Measurements from ENCODE around the gene LEMD1. TPM values are rescaled to one million over a fixed set of nuclear protein-coding genes. Genes with fewer than 3 reads are reported as not detected.
A peak's percentile ranks its signal among the peaks of the same experiment; 100 is the strongest.

The LEMD1 gene
- total RNA-seq, 1 donor, result not detected

DNA sequence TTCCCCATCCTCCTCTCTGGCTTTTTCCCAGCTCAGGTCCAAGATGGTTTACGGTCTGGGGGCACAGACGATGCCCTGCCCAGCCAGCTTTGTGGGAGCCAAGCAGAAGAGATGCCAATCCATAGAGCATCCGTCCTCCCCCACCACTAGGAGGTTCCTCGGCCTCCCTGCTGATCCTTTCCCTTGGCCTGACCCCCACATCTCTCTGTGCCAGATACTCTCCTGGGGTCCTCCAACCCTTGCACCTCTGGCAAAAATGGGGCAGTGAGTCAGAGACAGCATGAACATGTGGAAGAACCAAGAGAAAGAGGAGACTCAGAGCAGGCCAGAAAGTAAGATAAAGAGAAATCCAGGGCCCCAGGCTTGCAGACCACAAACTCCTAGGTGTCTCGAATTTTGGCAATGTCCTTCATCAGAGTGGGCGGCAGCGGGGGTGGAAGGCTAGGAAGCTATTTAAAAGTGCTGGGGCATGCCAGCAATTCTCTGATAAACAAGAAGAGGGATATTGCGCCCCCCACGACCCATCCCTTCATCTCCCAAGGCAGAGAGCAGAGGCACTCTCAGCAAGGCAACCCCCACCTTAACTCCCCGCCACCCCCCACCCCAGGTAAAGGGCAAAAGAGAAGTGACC, 22.6 kb upstream of the LEMD1 start:
- Histone ChIP-seq H3K9me3 (ENCODE audit: low read depth, low read length) (no peaks in the 10 kb centered on the region), H3K4me1 (ENCODE audit: insufficient read depth, low read length) (peaks cover 3% of the 10 kb centered on the region), H3K36me3 (ENCODE audit: insufficient read depth, low read length) (no peaks in the 10 kb centered on the region), H4K20me1 (ENCODE audit: insufficient read depth, low read length) (no peaks in the 10 kb centered on the region), H3K4me2 (ENCODE audit: insufficient read depth, low read length) (no peak overlapping the region), H2AFZ (ENCODE audit: low read length) (no peak overlapping the region), H3K4me3 (ENCODE audit: insufficient read depth, low read length) (no peak overlapping the region), H3K27ac (ENCODE audit: low read depth, low read length) (no peak overlapping the region), H3K27me3 (ENCODE audit: insufficient read depth, low read length) (peaks cover 44% of the 10 kb centered on the region), H3K79me2 (ENCODE audit: insufficient read depth, low read length) (no peaks in the 10 kb centered on the region)
- DNase-seq (ENCODE audit: insufficient read length, low spot score, missing footprints), result no peak
- TF ChIP-seq, protein P1, sequence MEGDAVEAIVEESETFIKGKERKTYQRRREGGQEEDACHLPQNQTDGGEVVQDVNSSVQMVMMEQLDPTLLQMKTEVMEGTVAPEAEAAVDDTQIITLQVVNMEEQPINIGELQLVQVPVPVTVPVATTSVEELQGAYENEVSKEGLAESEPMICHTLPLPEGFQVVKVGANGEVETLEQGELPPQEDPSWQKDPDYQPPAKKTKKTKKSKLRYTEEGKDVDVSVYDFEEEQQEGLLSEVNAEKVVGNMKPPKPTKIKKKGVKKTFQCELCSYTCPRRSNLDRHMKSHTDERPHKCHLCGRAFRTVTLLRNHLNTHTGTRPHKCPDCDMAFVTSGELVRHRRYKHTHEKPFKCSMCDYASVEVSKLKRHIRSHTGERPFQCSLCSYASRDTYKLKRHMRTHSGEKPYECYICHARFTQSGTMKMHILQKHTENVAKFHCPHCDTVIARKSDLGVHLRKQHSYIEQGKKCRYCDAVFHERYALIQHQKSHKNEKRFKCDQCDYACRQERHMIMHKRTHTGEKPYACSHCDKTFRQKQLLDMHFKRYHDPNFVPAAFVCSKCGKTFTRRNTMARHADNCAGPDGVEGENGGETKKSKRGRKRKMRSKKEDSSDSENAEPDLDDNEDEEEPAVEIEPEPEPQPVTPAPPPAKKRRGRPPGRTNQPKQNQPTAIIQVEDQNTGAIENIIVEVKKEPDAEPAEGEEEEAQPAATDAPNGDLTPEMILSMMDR (IDR thresholded peaks at IDR 0.05; ENCODE audit: extremely low read depth, low read depth, low read length), result no peak

DNA sequence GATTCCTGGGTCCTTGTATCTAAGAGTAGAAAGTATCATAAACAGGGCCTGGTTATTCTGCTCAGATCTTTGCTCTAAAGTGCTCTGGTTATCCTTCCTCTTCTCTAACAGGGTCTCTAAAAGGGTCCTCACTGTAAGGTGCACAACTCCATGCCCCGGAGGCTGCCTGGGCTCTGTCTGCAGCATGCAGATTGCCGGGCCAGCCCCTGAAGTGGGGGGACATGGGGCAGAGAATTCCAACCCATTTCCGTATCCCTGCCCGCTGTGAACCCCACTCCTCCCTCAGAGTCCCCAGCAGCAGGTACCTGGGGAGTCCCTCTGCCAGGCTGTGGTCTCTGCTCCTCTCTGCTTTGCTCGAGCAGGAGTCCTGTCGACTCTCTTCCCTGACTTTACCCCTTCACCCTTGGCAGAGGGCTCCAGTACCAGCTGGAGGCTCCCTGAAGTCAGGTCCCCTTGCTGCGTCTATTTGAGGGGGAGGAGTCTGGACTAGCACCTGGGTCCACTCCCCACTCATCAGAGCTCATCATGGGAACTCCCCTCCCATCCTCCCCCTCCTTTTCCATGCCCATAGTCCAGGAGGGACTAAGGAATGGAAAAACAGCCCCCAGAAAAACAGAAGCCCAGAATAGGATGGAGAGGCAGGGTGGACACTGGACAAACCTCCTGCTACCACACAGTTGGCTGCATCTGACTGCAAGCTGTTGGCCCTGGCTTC, 21.9 kb upstream of the LEMD1 start:
- Histone ChIP-seq H3K79me2 (ENCODE audit: insufficient read depth, low read length) (no peaks in the 10 kb centered on the region), H2AFZ (ENCODE audit: low read length) (no peak overlapping the region), H3K4me3 (ENCODE audit: insufficient read depth, low read length) (no peak overlapping the region), H3K9me3 (ENCODE audit: low read depth, low read length) (no peaks in the 10 kb centered on the region), H4K20me1 (ENCODE audit: insufficient read depth, low read length) (no peaks in the 10 kb centered on the region), H3K4me2 (ENCODE audit: insufficient read depth, low read length) (no peak overlapping the region), H3K36me3 (ENCODE audit: insufficient read depth, low read length) (no peaks in the 10 kb centered on the region), H3K27ac (ENCODE audit: low read depth, low read length) (no peak overlapping the region), H3K27me3 (ENCODE audit: insufficient read depth, low read length) (peaks cover 51% of the 10 kb centered on the region), H3K4me1 (ENCODE audit: insufficient read depth, low read length) (no peaks in the 10 kb centered on the region)
- TF ChIP-seq, protein P1 (IDR thresholded peaks at IDR 0.05; ENCODE audit: extremely low read depth, low read depth, low read length), result no peak
- no peak for DNase-seq (ENCODE audit: insufficient read length, low spot score, missing footprints)

DNA sequence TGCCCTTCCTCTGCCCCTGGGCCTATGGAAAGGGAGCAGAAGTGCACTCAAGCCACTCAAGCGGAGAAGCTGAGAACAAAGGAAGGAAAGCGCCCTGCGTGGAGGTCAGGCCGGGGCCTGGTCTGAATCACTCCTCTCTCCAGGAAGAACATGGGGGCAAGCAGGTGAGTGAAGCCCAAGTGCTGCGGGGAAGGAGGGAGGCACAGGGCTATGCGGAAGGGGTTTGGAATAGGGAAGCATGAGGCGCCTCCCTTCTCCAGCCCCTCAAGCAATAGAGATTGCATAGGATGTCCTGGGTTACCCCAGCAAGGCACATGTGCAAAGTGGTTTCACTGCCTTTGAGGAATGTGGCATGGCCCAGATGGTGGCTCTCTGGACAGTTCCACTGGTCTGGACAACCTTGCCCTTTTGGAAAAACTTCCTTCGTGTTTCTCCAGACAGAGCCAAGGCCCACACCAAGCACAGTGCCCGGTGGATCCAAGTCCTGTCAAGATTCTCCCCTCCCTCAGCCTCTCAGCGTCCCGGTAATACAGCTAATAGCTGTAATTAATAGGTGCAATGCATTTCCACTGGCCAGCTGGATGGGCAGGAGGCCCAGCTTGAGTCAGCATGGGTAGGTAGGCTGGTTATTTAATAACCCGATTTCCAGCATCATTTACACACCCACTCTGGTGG, 20.3 kb upstream of the LEMD1 start:
- H3K36me3 ChIP-seq (ENCODE audit: insufficient read depth, low read length), result no peaks in the 10 kb centered on the region
- H4K20me1 ChIP-seq (ENCODE audit: insufficient read depth, low read length), result peaks cover 6% of the 10 kb centered on the region
- no peaks in the 10 kb centered on the region for H3K9me3 ChIP-seq (ENCODE audit: low read depth, low read length)
- TF ChIP-seq, protein P1 (IDR thresholded peaks at IDR 0.05; ENCODE audit: extremely low read depth, low read depth, low read length), result no peak
- no peaks in the 10 kb centered on the region for H3K79me2 ChIP-seq (ENCODE audit: insufficient read depth, low read length)
- H3K4me1 ChIP-seq (ENCODE audit: insufficient read depth, low read length), result no peaks in the 10 kb centered on the region
- H3K4me2 ChIP-seq (ENCODE audit: insufficient read depth, low read length), result no peak overlapping the region
- peaks cover 52% of the 10 kb centered on the region for H3K27me3 ChIP-seq (ENCODE audit: insufficient read depth, low read length)
- no peak overlapping the region for H2AFZ ChIP-seq (ENCODE audit: low read length)
- peak; percentile 66 for DNase-seq (ENCODE audit: insufficient read length, low spot score, missing footprints)
- no peak overlapping the region for H3K27ac ChIP-seq (ENCODE audit: low read depth, low read length)
- no peak overlapping the region for H3K4me3 ChIP-seq (ENCODE audit: insufficient read depth, low read length)

DNA sequence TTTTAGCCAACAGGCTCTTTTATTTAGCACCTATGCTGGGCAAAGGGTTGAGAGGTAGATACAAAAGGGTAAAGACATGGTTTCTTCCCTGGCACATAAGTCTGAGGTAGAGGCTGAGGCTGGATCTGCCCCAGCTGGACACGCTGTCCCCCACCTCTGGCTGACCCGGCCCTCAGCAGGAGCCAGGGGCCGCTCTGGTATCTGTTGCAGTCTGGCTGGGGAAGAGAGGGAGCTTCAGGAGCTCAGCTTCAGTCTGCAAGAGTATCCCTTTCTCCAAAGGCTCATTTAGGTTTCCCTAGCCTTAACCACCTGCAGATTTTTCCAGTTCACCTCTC, 19.8 kb upstream of the LEMD1 start:
- H3K27me3 ChIP-seq (ENCODE audit: insufficient read depth, low read length), result peaks cover 57% of the 10 kb centered on the region

More for the DNA sequence above, 19.8 kb upstream of the LEMD1 start:
- no peak overlapping the region for H3K4me3 ChIP-seq (ENCODE audit: insufficient read depth, low read length)
- no peaks in the 10 kb centered on the region for H3K79me2 ChIP-seq (ENCODE audit: insufficient read depth, low read length)
- no peaks in the 10 kb centered on the region for H3K9me3 ChIP-seq (ENCODE audit: low read depth, low read length)
- TF ChIP-seq, protein P1 (IDR thresholded peaks at IDR 0.05; ENCODE audit: extremely low read depth, low read depth, low read length), result no peak
- H3K4me1 ChIP-seq (ENCODE audit: insufficient read depth, low read length), result no peaks in the 10 kb centered on the region
- DNase-seq (ENCODE audit: insufficient read length, low spot score, missing footprints), result peak; percentile 47
- no peak overlapping the region for H2AFZ ChIP-seq (ENCODE audit: low read length)
- no peaks in the 10 kb centered on the region for H3K36me3 ChIP-seq (ENCODE audit: insufficient read depth, low read length)
- H3K4me2 ChIP-seq (ENCODE audit: insufficient read depth, low read length), result no peak overlapping the region
- H4K20me1 ChIP-seq (ENCODE audit: insufficient read depth, low read length), result peaks cover 6% of the 10 kb centered on the region
- no peak overlapping the region for H3K27ac ChIP-seq (ENCODE audit: low read depth, low read length)

All from osteoblast (primary cell).